HepG2 (cell line): ENCODE results near the gene IQSEC1.

Experiments
- ELF4 ChIP-seq: sonication (generic); formaldehyde crosslinking; IDR thresholded peaks from 2 replicates; pipeline ENCODE4 v1.5.0; 2020; ENCODE audit warnings: missing genetic modification reagents, mild to moderate bottlenecking, moderate library complexity, borderline replicate concordance
- KDM3A ChIP-seq: IDR thresholded peaks from 2 replicates; pipeline ENCODE4 v1.6.1; 2018; ENCODE audit warnings: low read depth, missing compliant biosample characterization
- NPAS2 ChIP-seq: sonication (generic); formaldehyde crosslinking; IDR thresholded peaks from 2 replicates; pipeline ENCODE4 v1.8.0; 2022; ENCODE audit warnings: mild to moderate bottlenecking, missing genetic modification reagents, borderline replicate concordance
- SNAI1 ChIP-seq: sonication (generic); formaldehyde crosslinking; IDR thresholded peaks from 2 replicates; pipeline ENCODE4 v1.5.0; 2020; ENCODE audit warnings: mild to moderate bottlenecking, missing genetic modification reagents, borderline replicate concordance
- ZNF850 ChIP-seq: sonication (generic); formaldehyde crosslinking; conservative IDR thresholded peaks from 2 replicates; pipeline ENCODE4 v1.9.0; 2021; ENCODE audit warnings: mild to moderate bottlenecking, missing genetic modification reagents
- TF ChIP-seq, protein P1 (sequence below): sonication (generic); formaldehyde crosslinking; IDR thresholded peaks from 2 replicates; pipeline ENCODE4 v1.5.0; 2020; ENCODE audit warnings: mild to moderate bottlenecking, missing genetic modification reagents, moderate library complexity

DNA sequence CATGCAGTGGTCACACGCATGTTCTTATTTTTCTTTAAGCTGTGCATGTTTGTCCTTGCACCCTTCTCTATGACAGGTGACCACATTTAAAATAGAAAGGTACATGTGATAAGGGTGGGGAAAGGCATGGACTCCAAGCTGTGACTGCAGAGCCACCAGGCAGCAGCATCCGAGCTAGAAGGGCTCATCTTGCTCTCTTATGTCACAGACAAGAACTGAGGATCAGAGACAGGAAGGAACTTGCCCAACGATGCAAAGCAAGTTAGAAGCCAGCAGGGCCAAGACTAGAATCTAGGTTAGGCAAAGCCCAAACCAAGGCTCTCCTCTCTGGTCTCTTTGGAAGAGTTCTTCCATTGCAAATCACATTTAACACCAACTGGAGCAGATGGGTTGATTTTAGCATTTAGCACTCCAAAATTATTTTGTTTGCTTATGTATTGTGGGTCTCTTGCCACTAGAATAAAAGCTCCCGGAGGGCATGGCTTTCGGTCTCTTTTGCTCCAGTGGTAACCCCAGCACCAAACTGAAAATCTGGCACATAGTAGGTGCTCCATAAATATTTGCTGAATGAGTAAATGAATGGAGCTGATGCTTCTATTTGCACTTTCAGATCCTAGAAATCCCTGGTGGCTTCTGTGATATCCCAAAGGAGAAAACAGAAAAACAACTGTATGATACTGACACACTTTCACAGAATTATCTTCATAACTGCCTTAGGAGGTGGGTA, 84.3 kb downstream of the IQSEC1 start:
- TF ChIP-seq ELF4 (CRISPR knock-in tag) (no peak), SNAI1 (CRISPR knock-in tag) (no peak), ZNF850 (CRISPR knock-in tag) (no peak), NPAS2 (no peak), KDM3A (no peak)
- TF ChIP-seq, protein P1, sequence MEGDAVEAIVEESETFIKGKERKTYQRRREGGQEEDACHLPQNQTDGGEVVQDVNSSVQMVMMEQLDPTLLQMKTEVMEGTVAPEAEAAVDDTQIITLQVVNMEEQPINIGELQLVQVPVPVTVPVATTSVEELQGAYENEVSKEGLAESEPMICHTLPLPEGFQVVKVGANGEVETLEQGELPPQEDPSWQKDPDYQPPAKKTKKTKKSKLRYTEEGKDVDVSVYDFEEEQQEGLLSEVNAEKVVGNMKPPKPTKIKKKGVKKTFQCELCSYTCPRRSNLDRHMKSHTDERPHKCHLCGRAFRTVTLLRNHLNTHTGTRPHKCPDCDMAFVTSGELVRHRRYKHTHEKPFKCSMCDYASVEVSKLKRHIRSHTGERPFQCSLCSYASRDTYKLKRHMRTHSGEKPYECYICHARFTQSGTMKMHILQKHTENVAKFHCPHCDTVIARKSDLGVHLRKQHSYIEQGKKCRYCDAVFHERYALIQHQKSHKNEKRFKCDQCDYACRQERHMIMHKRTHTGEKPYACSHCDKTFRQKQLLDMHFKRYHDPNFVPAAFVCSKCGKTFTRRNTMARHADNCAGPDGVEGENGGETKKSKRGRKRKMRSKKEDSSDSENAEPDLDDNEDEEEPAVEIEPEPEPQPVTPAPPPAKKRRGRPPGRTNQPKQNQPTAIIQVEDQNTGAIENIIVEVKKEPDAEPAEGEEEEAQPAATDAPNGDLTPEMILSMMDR (CRISPR knock-in tag) = no peak
